Nephron progenitor cell (in vitro differentiated cells): ENCODE results near the gene SLC18B1.
A peak's percentile ranks its signal among the peaks of the same experiment; 100 is the strongest.

Experiments
- DNase-seq: peaks from one replicate; pipeline ENCODE4 v3.0.0; 2021
- H3K27ac Mint-ChIP-seq: 2 replicates; pipeline ENCODE4 v1.8.0; 2021; ENCODE audit warnings: mild to moderate bottlenecking, moderate library complexity, mixed read lengths
- H3K27me3 Mint-ChIP-seq: 2 replicates; pipeline ENCODE4 v1.8.0; 2021; ENCODE audit warnings: mild to moderate bottlenecking, low read depth, mixed read lengths; ENCODE audit not compliant: poor library complexity
- H3K36me3 Mint-ChIP-seq: 2 replicates; pipeline ENCODE4 v1.8.0; 2021; ENCODE audit warnings: low read depth, mixed read lengths
- H3K4me1 Mint-ChIP-seq: 2 replicates; pipeline ENCODE4 v1.8.0; 2021; ENCODE audit warnings: mixed read lengths
- H3K4me3 Mint-ChIP-seq: 2 replicates; pipeline ENCODE4 v1.8.0; 2021; ENCODE audit warnings: mild to moderate bottlenecking, moderate library complexity, mixed read lengths
- H3K9me3 Mint-ChIP-seq: 2 replicates; pipeline ENCODE4 v1.8.0; 2021; ENCODE audit warnings: mild to moderate bottlenecking, moderate library complexity, mixed read lengths
- CTCF ChIP-seq: fragments of 200-600 bp; sonication (generic); IDR thresholded peaks from 2 replicates; pipeline ENCODE4 v1.5.0; 2021; ENCODE audit warnings: antibody characterized with exemption

SLC18B1 gene

DNA sequence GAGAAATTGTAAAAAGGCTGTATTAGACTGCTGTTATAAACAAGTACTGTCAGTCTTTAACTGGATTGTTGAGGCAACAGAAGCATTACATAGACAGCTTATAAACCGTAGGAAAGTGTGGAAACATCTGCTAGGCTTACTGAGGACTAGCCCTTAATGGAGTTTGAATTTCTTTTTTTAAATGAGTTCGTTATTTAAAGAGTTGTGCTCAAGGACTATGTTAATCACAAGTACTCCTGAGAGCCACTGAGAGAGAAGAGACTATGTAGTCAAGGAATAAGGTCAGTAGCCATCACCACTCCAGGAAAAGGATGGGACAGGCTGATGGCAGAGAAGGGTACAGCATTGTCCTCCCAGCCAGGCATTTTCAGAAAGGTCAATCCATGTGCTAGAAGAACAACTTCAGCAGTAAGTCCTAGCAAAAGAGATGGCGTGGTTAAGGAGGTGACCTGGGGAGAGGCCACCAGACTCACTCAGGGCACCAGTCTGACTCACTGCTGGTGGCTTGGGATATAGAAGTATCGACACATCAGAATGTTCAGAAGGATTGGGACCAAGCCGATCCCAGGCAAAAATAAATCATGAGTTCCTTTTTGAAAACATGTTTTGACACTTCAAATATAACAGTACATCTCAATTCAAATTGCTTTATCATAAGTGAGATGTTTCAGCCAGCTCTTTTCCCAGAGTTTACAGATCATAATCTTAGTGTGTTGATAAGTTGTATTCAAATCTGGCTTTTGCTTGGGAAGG lies 22.4 kb upstream of the SLC18B1 start:
- H3K4me3 Mint-ChIP-seq, result no peak overlapping the region
- H3K9me3 Mint-ChIP-seq, result no peaks in the 10 kb centered on the region
- peaks cover 41% of the 10 kb centered on the region for H3K4me1 Mint-ChIP-seq
- H3K27me3 Mint-ChIP-seq, result peaks cover 4% of the 10 kb centered on the region
- DNase-seq, result no peak
- no peak for TF ChIP-seq CTCF
- H3K27ac Mint-ChIP-seq, result peak overlapping the region; percentile 87
- peaks cover 44% of the 10 kb centered on the region for H3K36me3 Mint-ChIP-seq

DNA sequence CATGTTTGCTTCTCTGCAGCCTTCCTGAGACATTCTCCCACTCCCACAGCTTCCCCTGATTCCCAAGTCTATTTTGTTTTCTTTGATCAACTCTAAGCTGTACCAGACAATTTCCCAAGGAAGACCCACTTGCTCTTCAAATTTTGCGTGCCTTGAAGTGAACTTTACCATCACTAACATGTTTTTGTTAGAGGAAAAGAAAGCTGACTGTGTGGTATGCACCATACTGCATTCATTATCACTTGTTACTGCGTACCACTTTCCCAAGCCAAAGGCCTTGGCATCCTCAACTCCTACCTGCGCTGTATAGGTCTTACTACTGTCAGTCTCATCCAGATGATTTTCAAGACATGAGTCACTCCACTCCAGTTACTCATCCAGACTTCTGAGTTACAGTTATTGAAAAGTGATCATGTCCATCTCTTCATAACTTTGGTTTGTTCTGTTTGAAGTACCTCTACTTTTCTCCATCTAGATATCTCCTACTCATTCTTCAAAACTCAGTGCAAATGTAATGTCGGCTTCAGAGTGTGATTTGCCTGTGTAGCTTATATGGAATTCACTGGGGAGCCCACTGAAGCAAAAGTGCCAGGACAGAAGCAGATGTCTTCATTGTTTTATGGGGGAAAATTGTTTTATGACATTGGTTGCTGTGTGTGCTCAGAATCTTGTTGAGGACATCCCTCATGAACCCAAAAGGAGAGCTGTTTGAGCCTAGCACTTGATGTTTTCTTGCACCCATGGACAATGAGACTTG lies 21.1 kb upstream of the SLC18B1 start:
- TF ChIP-seq CTCF, result no peak
- Mint-ChIP-seq H3K9me3 (no peaks in the 10 kb centered on the region), H3K4me1 (peaks cover 48% of the 10 kb centered on the region), H3K27me3 (peaks cover 4% of the 10 kb centered on the region), H3K36me3 (peaks cover 56% of the 10 kb centered on the region), H3K4me3 (no peak overlapping the region), H3K27ac (peak overlapping the region; percentile 96)
- DNase-seq, result no peak

DNA sequence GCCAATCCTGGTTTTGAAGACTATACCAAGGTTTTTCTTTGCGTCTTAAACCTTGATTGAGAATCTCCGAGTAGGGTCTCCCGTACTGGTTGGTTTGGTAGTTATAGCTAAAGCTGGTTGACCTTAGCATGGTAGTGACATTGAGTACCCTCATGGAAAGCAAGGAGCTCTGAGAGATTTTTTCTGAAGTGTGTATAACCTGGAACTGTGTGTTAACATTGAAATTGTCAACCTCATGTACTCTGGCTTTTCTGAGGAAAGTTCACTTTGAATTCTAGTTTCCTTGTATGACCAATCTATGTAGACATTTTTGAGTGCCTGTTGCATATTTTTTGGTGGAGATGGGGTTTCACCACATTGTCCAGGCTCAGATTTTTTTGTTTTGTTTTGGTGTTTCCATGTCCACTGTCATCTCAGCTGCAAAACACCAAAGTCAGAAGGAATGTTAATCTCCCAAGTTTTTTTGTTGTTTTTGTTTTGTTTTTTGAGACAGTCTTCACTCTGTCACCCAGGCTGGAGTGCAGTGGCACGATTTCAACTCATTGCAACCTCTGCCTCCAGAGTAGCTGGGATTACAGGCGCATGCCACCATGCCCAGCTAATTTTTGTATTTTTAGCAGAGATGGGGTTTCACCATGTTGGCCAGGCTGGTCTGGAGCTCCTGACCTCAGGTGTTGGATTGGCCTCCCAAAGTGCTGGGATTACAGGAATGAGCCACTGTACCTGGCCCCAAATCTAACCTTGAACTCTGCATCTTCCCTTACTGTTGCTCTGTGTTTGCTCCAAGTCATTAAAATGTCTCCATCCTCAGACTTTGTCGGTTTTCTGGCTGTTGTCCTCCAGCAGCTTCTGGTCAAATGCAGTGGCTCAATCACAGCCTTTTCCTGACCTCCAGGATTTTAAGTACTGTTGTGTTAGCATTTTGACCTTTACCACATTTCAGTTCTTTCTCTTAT lies 20.2 kb upstream of the SLC18B1 start:
- TF ChIP-seq CTCF, result no peak
- Mint-ChIP-seq H3K36me3 (peaks cover 58% of the 10 kb centered on the region), H3K27me3 (peaks cover 6% of the 10 kb centered on the region), H3K27ac (peak overlapping the region; percentile 96), H3K4me1 (peaks cover 43% of the 10 kb centered on the region), H3K4me3 (no peak overlapping the region), H3K9me3 (no peaks in the 10 kb centered on the region)
- no peak for DNase-seq

- no peak for TF ChIP-seq CTCF
- Mint-ChIP-seq H3K27me3 (peaks cover 9% of the 10 kb centered on the region), H3K27ac (peak overlapping the region; percentile 36), H3K36me3 (peaks cover 58% of the 10 kb centered on the region), H3K4me3 (no peak overlapping the region), H3K4me1 (peaks cover 51% of the 10 kb centered on the region), H3K9me3 (no peaks in the 10 kb centered on the region)
- DNase-seq, result no peak
These were observed 19.3 kb upstream of the SLC18B1 start for GRCh38 chr6:132817554-132818403.

GRCh38 chr6:132816660-132817059 lies 18.2 kb upstream of the SLC18B1 start:
- Mint-ChIP-seq H3K4me1 (peaks cover 55% of the 10 kb centered on the region), H3K4me3 (peak overlapping the region; percentile 96), H3K27ac (no peak overlapping the region), H3K36me3 (peaks cover 58% of the 10 kb centered on the region), H3K9me3 (no peaks in the 10 kb centered on the region), H3K27me3 (peaks cover 12% of the 10 kb centered on the region)
- no peak for DNase-seq
- TF ChIP-seq CTCF, result no peak
